OCI-LY7 (cell line): Measurements from ENCODE around the gene TP73. TPM values are rescaled to one million over a fixed set of nuclear protein-coding genes. Genes with fewer than 3 reads are reported as not detected.

Experiments
- BruUV-seq: library from RNA; stranded (reverse); fragments of 400-500 nt; replicated peaks from 2 replicates; lab custom pipeline; 2021; lab: Mats Ljungman, UMichigan
- CTCF ChIA-PET: fragments of 300-600 bp; sonication (Branson Sonifier 250); formaldehyde crosslinking; loops from one replicate; lab custom pipeline; 2022; ENCODE audit warnings: antibody characterized with exemption; ENCODE audit not compliant: unreplicated experiment; lab: Charles Lee
- POLR2A ChIA-PET: fragments of 300-600 bp; sonication (Branson Sonifier 250); formaldehyde crosslinking; loops from one replicate; lab custom pipeline; 2022; ENCODE audit warnings: antibody characterized with exemption; lab: Charles Lee
- DNase-seq: peaks from one replicate; pipeline ENCODE4 v3.0.0-alpha.2; 2015; ENCODE audit warnings: low spot score
- H2AFZ ChIP-seq: fragments of 200-600 bp; sonication (generic), shearing (Covaris generic); 2 replicates; pipeline ENCODE4 v1.6.1; 2014; ENCODE audit warnings: mild to moderate bottlenecking, antibody characterized with exemption, low read length, moderate library complexity
- H3K27ac ChIP-seq: fragments of 200-600 bp; sonication (generic); 2 replicates; pipeline ENCODE4 v1.5.1; 2014; ENCODE audit warnings: mixed run types, low read depth, mild to moderate bottlenecking, moderate library complexity, low read length, inconsistent platforms; ENCODE audit not compliant: poor library complexity, severe bottlenecking
- H3K36me3 ChIP-seq: fragments of 200-600 bp; sonication (generic); 2 replicates; pipeline ENCODE4 v1.6.1; 2014; ENCODE audit warnings: mild to moderate bottlenecking, antibody characterized with exemption, low read length, moderate library complexity, mixed read lengths; ENCODE audit not compliant: insufficient read depth
- H3K4me1 ChIP-seq: fragments of 200-600 bp; sonication (generic); 2 replicates; pipeline ENCODE4 v1.5.1; 2014; ENCODE audit warnings: mild to moderate bottlenecking, low read length; ENCODE audit not compliant: insufficient read depth, poor library complexity, severe bottlenecking
- H3K4me2 ChIP-seq: fragments of 200-600 bp; sonication (generic); 2 replicates; pipeline ENCODE4 v1.6.1; 2014; ENCODE audit warnings: mild to moderate bottlenecking, low read length
- H3K4me3 ChIP-seq: fragments of 200-600 bp; sonication (generic); 2 replicates; pipeline ENCODE4 v1.5.1; 2014; ENCODE audit warnings: mild to moderate bottlenecking, low read depth, low read length; ENCODE audit not compliant: poor library complexity, severe bottlenecking
- H3K79me2 ChIP-seq: fragments of 200-600 bp; sonication (generic); 2 replicates; pipeline ENCODE4 v1.6.1; 2016; ENCODE audit warnings: low read depth, mild to moderate bottlenecking, low read length, moderate library complexity, mixed read lengths; ENCODE audit not compliant: insufficient read depth
- H3K9me2 ChIP-seq: fragments of 200-600 bp; sonication (generic); 2 replicates; pipeline ENCODE4 v1.6.1; 2016; ENCODE audit warnings: mild to moderate bottlenecking, low read length, mixed read lengths; ENCODE audit not compliant: insufficient read depth
- H3K9me3 ChIP-seq: fragments of 200-600 bp; sonication (generic); 2 replicates; pipeline ENCODE4 v1.6.1; 2014; ENCODE audit warnings: mild to moderate bottlenecking, mixed run types, low read length, mixed read lengths
- H4K20me1 ChIP-seq: fragments of 200-600 bp; sonication (generic); 2 replicates; pipeline ENCODE4 v1.6.1; 2014; ENCODE audit warnings: mild to moderate bottlenecking, antibody characterized with exemption, low read length, moderate library complexity, mixed read lengths; ENCODE audit not compliant: insufficient read depth
- CTCF ChIP-seq: fragments of 200-600 bp; sonication (generic); conservative IDR thresholded peaks from 2 replicates; pipeline ENCODE4 v1.5.1; 2014; ENCODE audit warnings: mild to moderate bottlenecking, antibody characterized with exemption, low read length, moderate library complexity, mixed read lengths
- EZH2phosphoT487 ChIP-seq: fragments of 200-600 bp; sonication (generic); IDR thresholded peaks from 2 replicates; pipeline ENCODE4 v1.6.1; 2018; ENCODE audit warnings: low read depth, borderline replicate concordance, mild to moderate bottlenecking, mixed run types, antibody characterized with exemption, low read length, moderate library complexity, mixed read lengths
- intact Hi-C: fragments of 100-400 bp; cut with micrococcal nuclease; formaldehyde crosslinking; loops from one replicate; pipeline ENCODE4 v1.10.0; 2022; ENCODE audit not compliant: unreplicated experiment
- total RNA-seq, 2 experiments: library from RNA; depleted of rRNA in 1 of 2; stranded (reverse); fragments of >200 nt in 1 of 2; shearing (Covaris generic) in 1 of 2; gene quantifications; 2 replicates each; pipeline ENCODE4 v1.2.3, GENCODE V29; 2014 to 2022

TP73 gene
- total RNA-seq, 2 experiments from 2014 or later = 0.48 TPM; not detected in 1

- intact Hi-C loops = no loop called here
- ChIA-PET CTCF (no interaction called here), POLR2A (no interaction called here)
- TF ChIP-seq EZH2phosphoT487 (no peak), CTCF (no peak)
- Histone ChIP-seq H3K9me2 (no peaks in the 10 kb centered on the region), H3K36me3 (peaks cover 45% of the 10 kb centered on the region), H2AFZ (no peak overlapping the region), H3K9me3 (no peaks in the 10 kb centered on the region), H3K4me3 (no peak overlapping the region), H4K20me1 (no peaks in the 10 kb centered on the region), H3K79me2 (no peaks in the 10 kb centered on the region), H3K4me2 (no peak overlapping the region), H3K4me1 (no peaks in the 10 kb centered on the region), H3K27ac (no peak overlapping the region)
- no TSS peak for BruUV-seq
- no peak for DNase-seq
These were observed 14.3 kb upstream of the TP73 start for GRCh38 chr1:3638027-3638426.

GRCh38 chr1:3638676-3639075, 13.6 kb upstream of the TP73 start:
- H3K9me3 ChIP-seq = no peaks in the 10 kb centered on the region
- intact Hi-C loops = no loop called here
- POLR2A ChIA-PET = no interaction called here

More at GRCh38 chr1:3638676-3639075, 13.6 kb upstream of the TP73 start:
- Histone ChIP-seq H3K79me2 (no peaks in the 10 kb centered on the region), H3K9me2 (no peaks in the 10 kb centered on the region), H3K36me3 (peaks cover 43% of the 10 kb centered on the region), H3K4me3 (no peak overlapping the region), H3K27ac (no peak overlapping the region), H3K4me2 (no peak overlapping the region), H4K20me1 (no peaks in the 10 kb centered on the region), H2AFZ (no peak overlapping the region), H3K4me1 (no peaks in the 10 kb centered on the region)
- no TSS peak for BruUV-seq
- CTCF ChIA-PET = no interaction called here
- DNase-seq = no peak
- TF ChIP-seq EZH2phosphoT487 (no peak), CTCF (no peak)
